Measurements from ENCODE around the gene CYP26A1.

The CYP26A1 gene

GRCh38 chr10:93059975-93060886, 13.5 kb upstream of the CYP26A1 start, which contains the start of gene CYP26C1:
Gene CYP26C1 (plus strand): TSS chr10:93060798. CDS start chr10:93061264, 466 bp downstream.
- no peak for DNase-seq (ENCODE audit: low read depth)
- TF ChIP-seq CTCF (IDR thresholded peaks at IDR 0.05; ENCODE audit: control insufficient read depth, insufficient read depth, low read depth, low read length, missing control alignments): no peak
- H3K4me3 ChIP-seq (ENCODE audit: control insufficient read depth, low read depth, low read length): no peak within 1 kb of the TSS

DNA sequence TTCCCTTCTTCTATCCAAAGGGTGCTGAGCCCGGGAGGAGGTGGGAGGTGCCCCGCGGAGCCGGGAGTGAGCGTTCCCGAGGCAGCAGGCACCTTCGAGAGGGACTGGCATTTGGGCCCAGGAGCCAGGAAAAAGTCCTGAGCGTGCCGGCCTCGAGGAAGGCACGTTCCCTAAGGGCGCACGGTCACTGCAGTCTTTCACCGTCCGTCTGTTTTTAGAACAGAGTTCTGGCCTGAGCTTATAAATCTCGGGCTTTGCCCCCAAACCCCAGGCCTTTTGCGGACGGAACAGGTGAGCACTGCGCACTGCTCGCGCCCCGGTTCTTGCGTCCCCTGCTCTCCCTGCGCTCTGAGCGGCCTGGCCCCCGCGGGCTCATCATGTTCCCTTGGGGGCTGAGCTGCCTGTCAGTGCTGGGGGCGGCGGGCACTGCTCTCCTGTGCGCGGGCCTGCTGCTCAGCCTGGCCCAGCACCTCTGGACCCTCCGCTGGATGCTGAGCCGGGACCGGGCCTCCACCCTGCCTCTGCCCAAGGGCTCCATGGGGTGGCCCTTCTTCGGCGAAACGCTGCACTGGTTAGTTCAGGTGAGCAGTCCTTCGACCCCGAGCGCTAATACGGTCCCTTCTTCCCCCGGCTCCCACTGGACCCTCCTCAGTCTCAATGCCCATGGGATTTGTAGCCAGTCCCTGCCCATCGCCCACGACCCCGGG, 12.7 kb upstream of the CYP26A1 start:
- DNase-seq (ENCODE audit: low read depth): no peak
- TF ChIP-seq CTCF (IDR thresholded peaks at IDR 0.05; ENCODE audit: control insufficient read depth, insufficient read depth, low read depth, low read length, missing control alignments): no peak
- no peak overlapping the region for H3K4me3 ChIP-seq (ENCODE audit: control insufficient read depth, low read depth, low read length)

- H3K4me3 ChIP-seq (ENCODE audit: control insufficient read depth, low read depth, low read length): peak overlapping the region; percentile 41
- TF ChIP-seq CTCF (IDR thresholded peaks at IDR 0.05; ENCODE audit: control insufficient read depth, insufficient read depth, low read depth, low read length, missing control alignments): peak; percentile 7
Observed at GRCh38 chr10:93061594-93062513, 11.8 kb upstream of the CYP26A1 start.

DNA sequence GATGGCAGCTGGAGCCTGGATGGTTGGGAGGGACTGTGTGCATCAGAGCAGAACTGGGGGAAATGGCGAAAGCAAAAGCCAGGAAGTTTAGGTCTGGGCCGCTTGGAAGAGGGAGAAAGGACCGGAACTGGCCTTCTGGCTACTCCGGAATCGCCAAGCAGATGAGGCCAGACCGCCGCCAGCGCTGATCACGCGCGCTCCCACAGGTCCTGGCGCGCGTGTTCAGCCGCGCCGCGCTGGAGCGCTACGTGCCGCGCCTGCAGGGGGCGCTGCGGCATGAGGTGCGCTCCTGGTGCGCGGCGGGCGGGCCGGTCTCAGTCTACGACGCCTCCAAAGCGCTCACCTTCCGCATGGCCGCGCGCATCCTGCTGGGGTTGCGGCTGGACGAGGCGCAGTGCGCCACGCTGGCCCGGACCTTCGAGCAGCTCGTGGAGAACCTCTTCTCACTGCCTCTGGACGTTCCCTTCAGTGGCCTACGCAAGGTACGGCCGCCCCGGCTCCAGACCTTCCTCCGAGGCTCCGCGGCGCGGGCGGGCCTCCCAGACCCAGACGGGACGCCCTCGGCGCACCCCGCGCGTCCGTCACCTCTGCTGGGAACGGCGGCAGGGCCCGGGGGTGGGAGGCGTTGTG, 11.1 kb upstream of the CYP26A1 start:
- TF ChIP-seq CTCF (IDR thresholded peaks at IDR 0.05; ENCODE audit: control insufficient read depth, insufficient read depth, low read depth, low read length, missing control alignments): peak; percentile 31
- no peak for DNase-seq (ENCODE audit: low read depth)
- H3K4me3 ChIP-seq (ENCODE audit: control insufficient read depth, low read depth, low read length): peak overlapping the region; percentile 41

More at GRCh38 chr10:93061594-93062513, 11.8 kb upstream of the CYP26A1 start:
- DNase-seq (ENCODE audit: low read depth): no peak

GRCh38 chr10:93063144-93063976, 10.3 kb upstream of the CYP26A1 start:
- TF ChIP-seq CTCF (IDR thresholded peaks at IDR 0.05; ENCODE audit: control insufficient read depth, insufficient read depth, low read depth, low read length, missing control alignments): no peak
- peak overlapping the region; percentile 23 for H3K4me3 ChIP-seq (ENCODE audit: control insufficient read depth, low read depth, low read length)
- DNase-seq (ENCODE audit: low read depth): no peak
